ENCODE data around the gene RSRC1.

Gene RSRC1

DNA sequence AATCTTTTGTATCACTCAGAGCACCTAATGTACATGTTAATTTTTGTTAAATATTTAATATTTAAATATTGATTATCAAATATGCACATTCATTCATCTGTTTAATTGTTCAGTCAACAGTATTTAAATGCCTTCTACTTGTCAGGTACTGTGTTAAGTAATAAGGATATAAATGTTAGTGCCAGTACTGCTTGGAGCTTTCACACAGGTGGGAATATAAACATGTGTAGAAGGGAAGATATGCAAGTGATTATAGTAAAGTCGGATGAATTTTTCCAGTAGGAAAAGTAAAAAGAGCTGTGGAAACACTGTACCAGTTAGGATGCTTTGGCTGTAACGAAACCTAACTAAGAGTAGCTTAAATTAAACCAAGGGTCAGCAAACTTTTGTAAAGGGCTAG is 95.4 kb downstream of the RSRC1 start:
- TF ChIP-seq, protein P1, sequence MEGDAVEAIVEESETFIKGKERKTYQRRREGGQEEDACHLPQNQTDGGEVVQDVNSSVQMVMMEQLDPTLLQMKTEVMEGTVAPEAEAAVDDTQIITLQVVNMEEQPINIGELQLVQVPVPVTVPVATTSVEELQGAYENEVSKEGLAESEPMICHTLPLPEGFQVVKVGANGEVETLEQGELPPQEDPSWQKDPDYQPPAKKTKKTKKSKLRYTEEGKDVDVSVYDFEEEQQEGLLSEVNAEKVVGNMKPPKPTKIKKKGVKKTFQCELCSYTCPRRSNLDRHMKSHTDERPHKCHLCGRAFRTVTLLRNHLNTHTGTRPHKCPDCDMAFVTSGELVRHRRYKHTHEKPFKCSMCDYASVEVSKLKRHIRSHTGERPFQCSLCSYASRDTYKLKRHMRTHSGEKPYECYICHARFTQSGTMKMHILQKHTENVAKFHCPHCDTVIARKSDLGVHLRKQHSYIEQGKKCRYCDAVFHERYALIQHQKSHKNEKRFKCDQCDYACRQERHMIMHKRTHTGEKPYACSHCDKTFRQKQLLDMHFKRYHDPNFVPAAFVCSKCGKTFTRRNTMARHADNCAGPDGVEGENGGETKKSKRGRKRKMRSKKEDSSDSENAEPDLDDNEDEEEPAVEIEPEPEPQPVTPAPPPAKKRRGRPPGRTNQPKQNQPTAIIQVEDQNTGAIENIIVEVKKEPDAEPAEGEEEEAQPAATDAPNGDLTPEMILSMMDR (IDR thresholded peaks at IDR 0.05; ENCODE audit: extremely low read depth, missing control alignments): no peak
- no peak for DNase-seq (ENCODE audit: low spot score)

DNA sequence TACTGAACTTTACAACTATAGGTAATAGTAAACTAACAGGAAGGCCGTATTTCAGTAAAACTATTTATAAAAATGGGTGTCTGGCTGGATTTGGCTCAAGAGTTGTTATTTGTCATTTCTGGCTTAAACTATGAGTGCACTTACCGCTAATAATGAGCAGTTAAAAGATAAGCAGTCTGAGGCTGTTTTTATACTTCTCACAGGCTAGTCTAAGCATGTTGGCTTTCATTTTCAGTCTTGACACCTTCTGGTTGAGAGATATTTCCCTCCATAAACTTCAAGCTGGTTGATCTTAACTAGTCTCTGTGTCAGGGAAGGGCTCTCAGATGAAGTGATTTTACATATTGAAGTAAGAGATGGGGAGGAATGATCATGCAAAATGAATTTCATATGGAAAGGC is 96.1 kb downstream of the RSRC1 start:
- TF ChIP-seq, protein P1 (IDR thresholded peaks at IDR 0.05; ENCODE audit: extremely low read depth, missing control alignments): no peak
- DNase-seq (ENCODE audit: low spot score): peak; percentile 3

- DNase-seq (ENCODE audit: low spot score): no peak
- TF ChIP-seq, protein P1 (IDR thresholded peaks at IDR 0.05; ENCODE audit: extremely low read depth, missing control alignments): no peak
Observed at GRCh38 chr3:158210067-158210466, 100.2 kb downstream of the RSRC1 start.

- DNase-seq (ENCODE audit: low spot score): no peak
- TF ChIP-seq, protein P1 (IDR thresholded peaks at IDR 0.05; ENCODE audit: extremely low read depth, missing control alignments): no peak
Observed at GRCh38 chr3:158213461-158213860, 103.6 kb downstream of the RSRC1 start.

DNA sequence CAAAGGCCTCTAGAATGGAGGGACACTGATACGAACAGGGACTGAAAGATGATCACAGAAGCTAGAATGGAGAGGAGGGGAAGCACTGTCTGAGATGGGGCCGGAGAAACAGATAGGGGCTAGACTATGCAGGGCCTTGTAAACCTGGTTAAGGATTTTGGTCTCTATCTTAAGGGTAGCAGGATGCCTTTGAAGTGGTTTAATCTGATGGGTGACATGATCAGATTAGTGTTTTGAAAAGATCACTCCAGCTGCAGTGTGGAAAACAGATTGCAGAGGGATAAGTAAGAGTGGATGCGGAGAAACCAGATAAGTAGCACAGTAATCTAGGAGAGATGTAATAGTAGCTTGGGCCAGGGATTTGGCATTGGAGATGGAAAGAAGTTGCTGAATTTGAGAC is 108.1 kb downstream of the RSRC1 start:
- TF ChIP-seq, protein P1 (IDR thresholded peaks at IDR 0.05; ENCODE audit: extremely low read depth, missing control alignments): no peak
- DNase-seq (ENCODE audit: low spot score): no peak

GRCh38 chr3:158220575-158220974 is 110.7 kb downstream of the RSRC1 start:
- TF ChIP-seq, protein P1 (IDR thresholded peaks at IDR 0.05; ENCODE audit: extremely low read depth, missing control alignments): no peak
- DNase-seq (ENCODE audit: low spot score): no peak

DNA sequence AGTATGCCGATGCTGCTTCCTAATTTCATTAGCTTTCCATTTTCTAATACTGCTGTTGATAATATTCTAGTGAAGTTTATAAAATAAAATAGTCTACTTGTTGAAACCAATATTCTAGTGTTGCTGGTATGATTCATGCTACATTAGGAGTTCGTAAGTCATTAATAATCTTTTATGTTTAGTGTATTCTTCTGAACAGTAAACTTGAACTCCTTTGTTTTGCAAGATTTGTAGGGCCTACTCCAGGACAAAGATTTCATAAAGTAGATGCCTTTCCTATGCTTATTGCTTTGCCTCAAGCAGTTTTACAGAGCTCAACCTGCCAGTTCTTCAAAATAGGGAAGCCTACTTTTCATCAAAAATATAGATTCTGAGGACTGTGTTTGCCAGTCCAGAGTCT is 111.5 kb downstream of the RSRC1 start:
- DNase-seq (ENCODE audit: low spot score): no peak
- TF ChIP-seq, protein P1 (IDR thresholded peaks at IDR 0.05; ENCODE audit: extremely low read depth, missing control alignments): no peak
